GM12878 (cell line): ENCODE results near the gene WASF2. TPM values are rescaled to one million over a fixed set of nuclear protein-coding genes. Genes with fewer than 3 reads are reported as not detected.

ENCODE experiments used
- ATAC-seq: fragments of 200-7000 bp; cut with Tn5 transposase; 3 replicates; pipeline ENCODE4 v1.9.1; 2020; ENCODE audit warnings: mild to moderate bottlenecking, moderate library complexity
- BruUV-seq: library from RNA; stranded (reverse); fragments of 400-500 nt; replicated peaks from 2 replicates; lab custom pipeline; 2021; lab: Mats Ljungman, UMichigan
- CTCF ChIA-PET: fragments of 300-600 bp; sonication (Branson Sonifier 250); formaldehyde crosslinking; extraction: SDS; loops from one replicate; lab custom pipeline; 2021; ENCODE audit warnings: inconsistent platforms; lab: Yijun Ruan, JAX
- POLR2A ChIA-PET: fragments of 350-600 bp; formaldehyde crosslinking; extraction: SDS; loops from one replicate; lab custom pipeline; 2021; ENCODE audit warnings: inconsistent platforms; lab: Charles Lee
- RAD21 ChIA-PET: fragments of 300-600 bp; sonication (Branson Sonifier 250); formaldehyde crosslinking; loops from one replicate; lab custom pipeline; 2023; ENCODE audit warnings: antibody characterized with exemption; ENCODE audit not compliant: unreplicated experiment; lab: Charles Lee
- SMC1A ChIA-PET: fragments of 300-600 bp; sonication (Branson Sonifier 250); formaldehyde crosslinking; loops from one replicate; lab custom pipeline; 2023; ENCODE audit not compliant: unreplicated experiment, uncharacterized antibody; lab: Charles Lee
- DNase-seq: peaks from one replicate; pipeline ENCODE4 v3.0.0-alpha.2; 2011; ENCODE audit warnings: low read depth, low spot score
- FAIRE-seq: peaks from 3 replicates; lab custom pipeline; 2011; peaks lifted over from hg19 to GRCh38; lab: Jason Lieb, UNC
- H2AFZ ChIP-seq: 2 replicates; pipeline ENCODE4 v1.6.0; 2011; ENCODE audit warnings: low read depth, low read length, control low read depth; ENCODE audit not compliant: control insufficient read depth
- H3K27ac ChIP-seq: 2 replicates; pipeline ENCODE4 v1.5.1; 2011; ENCODE audit warnings: control low read depth; ENCODE audit not compliant: control insufficient read depth, insufficient read depth
- H3K27me3 ChIP-seq, 2 experiments: replicated peaks in 1 of 2; 2 replicates each; pipeline versions ENCODE4 v1.6.0 to v1.6.1; 2011; ENCODE audit warnings: low read length in 1 of 2; ENCODE audit not compliant: control insufficient read depth in 2 of 2, insufficient read depth in 2 of 2
- H3K36me3 ChIP-seq, 2 experiments: 2 replicates each; pipeline ENCODE4 v1.5.1; 2011; ENCODE audit warnings: low read length in 1 of 2; ENCODE audit not compliant: control insufficient read depth in 2 of 2, insufficient read depth in 2 of 2
- H3K4me1 ChIP-seq: 2 replicates; pipeline ENCODE4 v1.6.1; 2011; ENCODE audit warnings: mild to moderate bottlenecking, low read length, moderate library complexity, mixed read lengths; ENCODE audit not compliant: control insufficient read depth, insufficient read depth
- H3K4me2 ChIP-seq: 2 replicates; pipeline ENCODE4 v1.6.0; 2011; ENCODE audit warnings: control low read depth; ENCODE audit not compliant: control insufficient read depth, insufficient read depth
- H3K4me3 ChIP-seq: fragments of 200-600 bp; sonication (generic); 2 replicates; pipeline ENCODE4 v1.5.1; 2016
- H3K79me2 ChIP-seq: 2 replicates; pipeline ENCODE4 v1.6.0; 2011; ENCODE audit warnings: low read length; ENCODE audit not compliant: control insufficient read depth, insufficient read depth
- H3K9ac ChIP-seq: 2 replicates; pipeline ENCODE4 v1.8.0; 2011; ENCODE audit warnings: low read length, control low read depth, mixed read lengths; ENCODE audit not compliant: control insufficient read depth, insufficient read depth
- H3K9me3 ChIP-seq: replicated peaks from 3 replicates; pipeline ENCODE4 v1.5.1; 2011; ENCODE audit warnings: mild to moderate bottlenecking, low read length; ENCODE audit not compliant: control insufficient read depth, insufficient read depth
- H4K20me1 ChIP-seq: 2 replicates; pipeline ENCODE4 v1.6.0; 2011; ENCODE audit not compliant: control insufficient read depth, insufficient read depth
- CEBPB ChIP-seq, 2 experiments: fragments of 150-350 bp in 1 of 2; IDR thresholded peaks; 2 replicates each; pipeline ENCODE4 v1.6.1; 2012 to 2014; ENCODE audit warnings: low read depth in 2 of 2, low read length in 2 of 2, borderline replicate concordance in 1 of 2, inconsistent platforms in 1 of 2
- CHD4 ChIP-seq: fragments of 200-600 bp; sonication (generic); IDR thresholded peaks from 2 replicates; pipeline ENCODE4 v1.6.1; 2016; ENCODE audit warnings: mild to moderate bottlenecking
- IRF3 ChIP-seq: fragments of 450-650 bp; IDR thresholded peaks from 2 replicates; pipeline ENCODE4 v1.6.1; 2014; ENCODE audit warnings: mild to moderate bottlenecking
- JUND ChIP-seq: IDR thresholded peaks from 2 replicates; pipeline ENCODE4 v1.6.1; 2012; ENCODE audit warnings: low read depth, mild to moderate bottlenecking, low read length, improper control_type of control experiment, moderate library complexity
- MXI1 ChIP-seq: fragments of 150-350 bp; IDR thresholded peaks from 2 replicates; pipeline ENCODE4 v1.6.1; 2011; ENCODE audit warnings: low read depth, mild to moderate bottlenecking, inconsistent platforms, low read length, improper control_type of control experiment
- PML ChIP-seq: IDR thresholded peaks from 2 replicates; pipeline ENCODE4 v1.6.1; 2012; ENCODE audit warnings: low read length, inconsistent platforms
- SMAD5 ChIP-seq: IDR thresholded peaks from 2 replicates; pipeline ENCODE4 v1.6.1; 2016; ENCODE audit warnings: antibody characterized with exemption, low read depth
- ZBTB11 ChIP-seq: fragments of 450-650 bp; formaldehyde crosslinking; IDR thresholded peaks from 2 replicates; pipeline ENCODE4 v1.5.0; 2022; ENCODE audit warnings: mild to moderate bottlenecking, missing genetic modification characterization
- WGBS: methylation state at CpG from one replicate; pipeline ENCODE4 v1.1.6; 2016; ENCODE audit warnings: low lambda C conversion rate; ENCODE audit not compliant: insufficient replicate concordance, insufficient coverage; ENCODE audit errors: missing lambda C conversion rate; 5-methylcytosine and 5-hydroxymethylcytosine counted together
- in situ Hi-C: fragments of 300-500 bp; cut with MboI; formaldehyde crosslinking; loops from 9 replicates; pipeline ENCODE4 v1.14.3; 2018; ENCODE audit warnings: mixed read lengths
- intact Hi-C: fragments of 100-400 bp; cut with micrococcal nuclease; formaldehyde crosslinking; loops from one replicate; pipeline ENCODE4 v1.14.2; 2022; ENCODE audit not compliant: unreplicated experiment
- polyA plus RNA-seq, 11 experiments: library from polyadenylated mRNA; depleted of rRNA in 4 of 11; unstranded in 6 of 11; stranded (reverse) in 5 of 11; fragments of >200 nt; fragmentation: Nextera tagmentation in 4 of 11; fragmentation: Illumina TruSeq in 1 of 11; extraction: Ambion mirVana in 4 of 11; extraction: Trizol in 1 of 11; gene quantifications; 1 replicate in 1 of 11; 2 replicates in 10 of 11; pipeline versions ENCODE4 v1.2.1 to v1.2.3, GENCODE V29; 2011 to 2016; ENCODE audit warnings: inconsistent platforms in 2 of 11, missing spikeins in 2 of 11, low read depth in 1 of 11
- total RNA-seq, 4 experiments: library from RNA; depleted of rRNA in 3 of 4; stranded (reverse); fragments of >200 nt in 3 of 4; fragmentation: Illumina TruSeq in 1 of 4; extraction: Trizol in 1 of 4; gene quantifications; 2 replicates each; pipeline versions ENCODE4 v1.2.1 to v1.2.3, GENCODE V29; 2013 to 2021

Gene WASF2
- total and polyA plus RNA-seq, 10 of the 15 experiments (the other 5 are each of a cell fraction or from before 2014, with no cell fraction given): 7.0 to 111 (median 37.1) TPM

- CTCF ChIA-PET: interaction anchor here (0.7 to 8.7 kb wide), 7 partner anchors 11 to 57 kb away, joined by 3 to 126 read pairs (median 14); partner anchors contain the start of genes GPR3, MAP3K6 and SYTL1
- in situ Hi-C loops (no loop called here), intact Hi-C loops (no loop called here)
- ATAC-seq (no peak), FAIRE-seq (no peak), DNase-seq (no peak)
- Histone ChIP-seq H2AFZ (no peak overlapping the region), H3K79me2 (no peaks in the 10 kb centered on the region), H3K9me3 (no peaks in the 10 kb centered on the region), H3K4me1 (peaks cover 13% of the 10 kb centered on the region), H4K20me1 (no peaks in the 10 kb centered on the region), H3K27me3 (no peaks in the 10 kb centered on the region; a peak in 1 of 4 replicates), H3K4me2 (no peak overlapping the region), H3K27ac (no peak overlapping the region), H3K9ac (no peak overlapping the region), H3K4me3 (no peak overlapping the region), H3K36me3 (no peaks in the 10 kb centered on the region)
- RAD21 ChIA-PET: interaction anchor here (1.1 to 3.1 kb wide), 4 partner anchors 32 to 256 kb away, joined by 3 to 16 read pairs (median 6); partner anchors contain the start of gene GPR3
- 58% methylated on average over 5 of the region's 5 CpGs for WGBS
- BruUV-seq: no TSS peak
- SMC1A ChIA-PET: interaction anchor here (1.3 to 2.0 kb wide), 4 partner anchors 9 to 36 kb away, joined by 3 to 5 read pairs (median 4); no protein-coding TSS in a partner anchor
- TF ChIP-seq IRF3 (no peak), CEBPB (IDR thresholded peaks at IDR 0.05; ENCODE audit: borderline replicate concordance in 1 of 2, low read depth in 2 of 2, low read length in 2 of 2) (no peak), CHD4 (no peak), PML (no peak), SMAD5 (no peak), MXI1 (no peak), ZBTB11 (no peak), JUND (no peak)
- POLR2A ChIA-PET: no interaction called here
These were observed 134.3 kb downstream of the WASF2 start for GRCh38 chr1:27355683-27356082.

Other genes with a start within 250 kb of the WASF2 start
Only the 7 nearest of the 10 such genes appear.
- gene SYTL1, start 148.1 kb downstream of the WASF2 start, total RNA-seq (2014; rRNA removed): 37.2 and 42.5 TPM in 2 replicates
- gene SYTL1, start 148.1 kb downstream of the WASF2 start, total RNA-seq (2014; rRNA removed; fragmentation: Illumina TruSeq; extraction: Trizol): 6.2 and 8.1 TPM in 2 replicates
- 37.5 and 38.6 TPM in 2 replicates for gene SYTL1, start 148.1 kb downstream of the WASF2 start, total RNA-seq (2021)
- 1.5 and 2.7 TPM in 2 replicates for gene SYTL1, start 148.1 kb downstream of the WASF2 start, polyA plus RNA-seq (2011; rRNA removed)
- gene SYTL1, start 148.1 kb downstream of the WASF2 start, polyA plus RNA-seq (2014; fragmentation: Illumina TruSeq; extraction: Trizol): 1.2 and 3.7 TPM in 2 replicates
- gene SYTL1, start 148.1 kb downstream of the WASF2 start, polyA plus RNA-seq (2014; fragmentation: Nextera tagmentation; extraction: Ambion mirVana): 1 to 10 TPM in 1 of 2 experiments, under 1 TPM in 1; 0.72 to 3.5 TPM
- gene SYTL1, start 148.1 kb downstream of the WASF2 start, polyA plus RNA-seq (2014; rRNA removed): 45.6 and 59.4 TPM in 2 replicates
- 10 to 100 TPM; 21.5 to 33.9 TPM for gene SYTL1, start 148.1 kb downstream of the WASF2 start, polyA plus RNA-seq (2016; fragmentation: Nextera tagmentation; extraction: Ambion mirVana)
- 1.5 and 3.4 TPM in 2 replicates for gene MAP3K6, start 123.2 kb downstream of the WASF2 start, total RNA-seq (2014; rRNA removed)
- 0.31 and 0.83 TPM in 2 replicates for gene MAP3K6, start 123.2 kb downstream of the WASF2 start, total RNA-seq (2014; rRNA removed; fragmentation: Illumina TruSeq; extraction: Trizol)
- 1.6 and 2.5 TPM in 2 replicates for gene MAP3K6, start 123.2 kb downstream of the WASF2 start, total RNA-seq (2021)
- 0.69 and 1.2 TPM in 2 replicates for gene MAP3K6, start 123.2 kb downstream of the WASF2 start, polyA plus RNA-seq (2011; rRNA removed)
- 0.03 and 0.37 TPM in 2 replicates for gene MAP3K6, start 123.2 kb downstream of the WASF2 start, polyA plus RNA-seq (2014; fragmentation: Illumina TruSeq; extraction: Trizol)
- gene MAP3K6, start 123.2 kb downstream of the WASF2 start, polyA plus RNA-seq (2014; fragmentation: Nextera tagmentation; extraction: Ambion mirVana): under 1 TPM in 1 of 2 experiments, not detected in 1; 0.15 TPM
- 0.60 and 1.6 TPM in 2 replicates for gene MAP3K6, start 123.2 kb downstream of the WASF2 start, polyA plus RNA-seq (2014; rRNA removed)
- gene MAP3K6, start 123.2 kb downstream of the WASF2 start, polyA plus RNA-seq (2016; fragmentation: Nextera tagmentation; extraction: Ambion mirVana): 1 to 10 TPM; 1.3 to 1.5 TPM
- not detected in 2 replicates for gene FCN3, start 115.3 kb downstream of the WASF2 start, total RNA-seq (2014; rRNA removed)
- not detected in 2 replicates for gene FCN3, start 115.3 kb downstream of the WASF2 start, total RNA-seq (2014; rRNA removed; fragmentation: Illumina TruSeq; extraction: Trizol)
- gene FCN3, start 115.3 kb downstream of the WASF2 start, total RNA-seq (2021): 0.28 and 0.32 TPM in 2 replicates
- not detected in 2 replicates for gene FCN3, start 115.3 kb downstream of the WASF2 start, polyA plus RNA-seq (2011; rRNA removed)
- gene FCN3, start 115.3 kb downstream of the WASF2 start, polyA plus RNA-seq (2014; fragmentation: Illumina TruSeq; extraction: Trizol): not detected in 2 replicates
- gene FCN3, start 115.3 kb downstream of the WASF2 start, polyA plus RNA-seq (2014; fragmentation: Nextera tagmentation; extraction: Ambion mirVana): not detected
- not detected in 2 replicates for gene FCN3, start 115.3 kb downstream of the WASF2 start, polyA plus RNA-seq (2014; rRNA removed)
- gene FCN3, start 115.3 kb downstream of the WASF2 start, polyA plus RNA-seq (2016; fragmentation: Nextera tagmentation; extraction: Ambion mirVana): not detected
- not detected in 2 replicates for gene CD164L2, start 106.8 kb downstream of the WASF2 start, total RNA-seq (2014; rRNA removed)
- not detected in 2 replicates for gene CD164L2, start 106.8 kb downstream of the WASF2 start, total RNA-seq (2014; rRNA removed; fragmentation: Illumina TruSeq; extraction: Trizol)
- not detected in 2 replicates for gene CD164L2, start 106.8 kb downstream of the WASF2 start, total RNA-seq (2021)
- gene CD164L2, start 106.8 kb downstream of the WASF2 start, polyA plus RNA-seq (2011; rRNA removed): not detected in 2 replicates
- gene CD164L2, start 106.8 kb downstream of the WASF2 start, polyA plus RNA-seq (2014; fragmentation: Illumina TruSeq; extraction: Trizol): not detected in 2 replicates
- gene CD164L2, start 106.8 kb downstream of the WASF2 start, polyA plus RNA-seq (2014; fragmentation: Nextera tagmentation; extraction: Ambion mirVana): not detected
- not detected in 2 replicates for gene CD164L2, start 106.8 kb downstream of the WASF2 start, polyA plus RNA-seq (2014; rRNA removed)
- gene CD164L2, start 106.8 kb downstream of the WASF2 start, polyA plus RNA-seq (2016; fragmentation: Nextera tagmentation; extraction: Ambion mirVana): not detected
- gene GPR3, start 97.5 kb downstream of the WASF2 start, total RNA-seq (2014; rRNA removed): 0.16 and 0.45 TPM in 2 replicates
- gene GPR3, start 97.5 kb downstream of the WASF2 start, total RNA-seq (2014; rRNA removed; fragmentation: Illumina TruSeq; extraction: Trizol): 0.14 TPM in 1 of 2 replicates, not detected in the other
- gene GPR3, start 97.5 kb downstream of the WASF2 start, total RNA-seq (2021): 0.33 and 0.56 TPM in 2 replicates
- 0.48 and 1.4 TPM in 2 replicates for gene GPR3, start 97.5 kb downstream of the WASF2 start, polyA plus RNA-seq (2011; rRNA removed)
- 0.40 and 0.57 TPM in 2 replicates for gene GPR3, start 97.5 kb downstream of the WASF2 start, polyA plus RNA-seq (2014; fragmentation: Illumina TruSeq; extraction: Trizol)
- gene GPR3, start 97.5 kb downstream of the WASF2 start, polyA plus RNA-seq (2014; fragmentation: Nextera tagmentation; extraction: Ambion mirVana): not detected
- 0.44 and 0.63 TPM in 2 replicates for gene GPR3, start 97.5 kb downstream of the WASF2 start, polyA plus RNA-seq (2014; rRNA removed)
- gene GPR3, start 97.5 kb downstream of the WASF2 start, polyA plus RNA-seq (2016; fragmentation: Nextera tagmentation; extraction: Ambion mirVana): under 1 TPM; 0.72 to 0.96 TPM
- gene AHDC1, start 114.0 kb upstream of the WASF2 start, total RNA-seq (2014; rRNA removed): 1.1 and 2.0 TPM in 2 replicates
- gene AHDC1, start 114.0 kb upstream of the WASF2 start, total RNA-seq (2014; rRNA removed; fragmentation: Illumina TruSeq; extraction: Trizol): 0.85 and 1.1 TPM in 2 replicates
- 10.6 and 13.0 TPM in 2 replicates for gene AHDC1, start 114.0 kb upstream of the WASF2 start, total RNA-seq (2021)
- 1.1 and 1.2 TPM in 2 replicates for gene AHDC1, start 114.0 kb upstream of the WASF2 start, polyA plus RNA-seq (2011; rRNA removed)
- gene AHDC1, start 114.0 kb upstream of the WASF2 start, polyA plus RNA-seq (2014; fragmentation: Illumina TruSeq; extraction: Trizol): 1.3 and 1.9 TPM in 2 replicates
- gene AHDC1, start 114.0 kb upstream of the WASF2 start, polyA plus RNA-seq (2014; fragmentation: Nextera tagmentation; extraction: Ambion mirVana): under 1 TPM; 0.21 to 0.26 TPM
- gene AHDC1, start 114.0 kb upstream of the WASF2 start, polyA plus RNA-seq (2014; rRNA removed): 5.3 and 7.4 TPM in 2 replicates
- gene AHDC1, start 114.0 kb upstream of the WASF2 start, polyA plus RNA-seq (2016; fragmentation: Nextera tagmentation; extraction: Ambion mirVana): 1 to 10 TPM; 1.4 to 2.0 TPM
- 97.3 and 105 TPM in 2 replicates for gene FGR, start 145.0 kb upstream of the WASF2 start, total RNA-seq (2014; rRNA removed)
- gene FGR, start 145.0 kb upstream of the WASF2 start, total RNA-seq (2014; rRNA removed; fragmentation: Illumina TruSeq; extraction: Trizol): 53.3 and 54.3 TPM in 2 replicates
- 80.2 and 83.8 TPM in 2 replicates for gene FGR, start 145.0 kb upstream of the WASF2 start, total RNA-seq (2021)
- gene FGR, start 145.0 kb upstream of the WASF2 start, polyA plus RNA-seq (2011; rRNA removed): 129 and 193 TPM in 2 replicates
- 59.5 and 80.8 TPM in 2 replicates for gene FGR, start 145.0 kb upstream of the WASF2 start, polyA plus RNA-seq (2014; fragmentation: Illumina TruSeq; extraction: Trizol)
- gene FGR, start 145.0 kb upstream of the WASF2 start, polyA plus RNA-seq (2014; fragmentation: Nextera tagmentation; extraction: Ambion mirVana): 10 to 100 TPM; 10.9 to 13.1 TPM
- 108 and 127 TPM in 2 replicates for gene FGR, start 145.0 kb upstream of the WASF2 start, polyA plus RNA-seq (2014; rRNA removed)
- 10 to 100 TPM; 60.1 to 68.6 TPM for gene FGR, start 145.0 kb upstream of the WASF2 start, polyA plus RNA-seq (2016; fragmentation: Nextera tagmentation; extraction: Ambion mirVana)